ENCODE results near the gene USP35. TPM values are rescaled to one million over a fixed set of nuclear protein-coding genes. Genes with fewer than 3 reads are reported as not detected.

USP35 gene
- total RNA-seq, 1 experiment from 2014 or later, result 6.0 TPM

- TF ChIP-seq REST (IDR thresholded peaks at IDR 0.05; ENCODE audit: low read depth) (no peak), EZH2phosphoT487 (IDR thresholded peaks at IDR 0.05; ENCODE audit: borderline replicate concordance) (no peak), CEBPB (IDR thresholded peaks at IDR 0.05; ENCODE audit: low read depth) (no peak), FOSL1 (IDR thresholded peaks at IDR 0.05; ENCODE audit: low read depth) (no peak)
Measured at GRCh38 chr11:78201096-78201818, 12.5 kb downstream of the USP35 start (continued).

- H3K79me2 ChIP-seq (ENCODE audit: insufficient read depth, low read length), result no peaks in the 10 kb centered on the region
- no peaks in the 10 kb centered on the region for H3K9me3 ChIP-seq (ENCODE audit: control insufficient read depth in 1 of 2, insufficient read depth in 1 of 2, low read depth in 1 of 2, low read length in 2 of 2)
- H3K27ac ChIP-seq (ENCODE audit: low read depth, low read length), result no peak overlapping the region
- ATAC-seq (no peak), DNase-seq (ENCODE audit: low read depth, low spot score) (no peak)
- CTCF ChIA-PET, result no interaction called here
- no peak overlapping the region for H3K4me2 ChIP-seq (ENCODE audit: low read length)
- intact Hi-C loops (cut with micrococcal nuclease), result no loop called here
- H3K27me3 ChIP-seq (ENCODE audit: insufficient read depth, low read length), result no peaks in the 10 kb centered on the region
- TF ChIP-seq YY1 (IDR thresholded peaks at IDR 0.05; ENCODE audit: extremely low read depth, insufficient replicate concordance, low read depth, low read length) (no peak), ZNF274 (IDR thresholded peaks at IDR 0.05; ENCODE audit: low read depth, low read length) (no peak), ELF1 (IDR thresholded peaks at IDR 0.05; ENCODE audit: borderline replicate concordance, low read depth) (no peak), EZH2phosphoT487 (IDR thresholded peaks at IDR 0.05; ENCODE audit: borderline replicate concordance) (no peak), ATF3 (IDR thresholded peaks at IDR 0.05) (no peak), JUND (IDR thresholded peaks at IDR 0.05) (no peak), TCF7L2 (IDR thresholded peaks at IDR 0.05; ENCODE audit: borderline replicate concordance, extremely low read depth, insufficient read depth, insufficient read length) (no peak), EGR1 (IDR thresholded peaks at IDR 0.05; ENCODE audit: low read depth) (no peak), RAD21 (IDR thresholded peaks at IDR 0.05; ENCODE audit: low read depth) (no peak)
- no peaks in the 10 kb centered on the region for H4K20me1 ChIP-seq (ENCODE audit: insufficient read depth)
- H3K9me2 ChIP-seq (ENCODE audit: insufficient read depth), result no peaks in the 10 kb centered on the region
- RAD21 ChIA-PET (ENCODE audit: low non-redundant PET in 1 of 2, low total read pairs in 2 of 2, uncharacterized antibody in 2 of 2, unreplicated experiment in 2 of 2), result no interaction called here
- H3K36me3 ChIP-seq (ENCODE audit: control insufficient read depth in 1 of 2, insufficient read depth in 2 of 2, low read length in 2 of 2), result no peaks in the 10 kb centered on the region
- H3K4me1 ChIP-seq (ENCODE audit: control insufficient read depth in 1 of 2, insufficient read depth in 2 of 2, low read length in 2 of 2), result no peaks in the 10 kb centered on the region
- no peak overlapping the region for H3K4me3 ChIP-seq (replicated peaks in 1 of 2; ENCODE audit: low read depth in 1 of 2, low read length in 2 of 2)
- no peak overlapping the region for H3K9ac ChIP-seq (ENCODE audit: low read length)
- POLR2A ChIA-PET, result no interaction called here
- BruUV-seq (replicated peaks), result no TSS peak
- H2AFZ ChIP-seq (ENCODE audit: low read depth, low read length, poor library complexity, severe bottlenecking), result no peak overlapping the region
Measured at GRCh38 chr11:78202733-78203167, 14.0 kb downstream of the USP35 start.
